ENCODE data around the gene PITX1.

Gene PITX1

DNA sequence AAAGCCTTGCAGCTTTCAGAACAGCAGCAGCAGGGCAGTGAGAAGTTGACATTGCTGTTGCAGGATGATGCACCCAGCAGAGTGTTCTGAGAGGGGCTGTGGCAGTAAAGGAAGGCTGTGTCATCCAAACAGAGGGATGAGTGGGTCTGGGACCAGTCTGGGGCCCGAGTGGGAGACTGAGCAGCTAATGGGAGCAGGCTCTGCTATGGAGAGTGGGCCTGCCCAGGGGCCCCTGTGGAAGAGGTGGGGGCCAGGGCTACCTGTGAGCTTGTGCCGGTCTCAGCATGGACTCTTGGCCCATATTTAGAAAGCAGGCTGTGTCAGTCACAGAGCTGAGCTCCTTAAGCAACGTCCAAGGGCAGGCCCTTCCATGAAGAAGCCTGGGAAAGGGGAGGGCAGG is 26.0 kb upstream of the PITX1 start:
- H2BK5ac ChIP-seq (ENCODE audit: low read length): no peak overlapping the region
- no peaks in the 10 kb centered on the region for H3K79me1 ChIP-seq (ENCODE audit: low read length)
- H3K23ac ChIP-seq (ENCODE audit: low read length): no peak overlapping the region
- no peak overlapping the region for H4K8ac ChIP-seq (ENCODE audit: low read depth, low read length)
- H2BK120ac ChIP-seq (ENCODE audit: low read depth, low read length): no peak overlapping the region
- no peak overlapping the region for H3K4me2 ChIP-seq (ENCODE audit: low read length)
- H3K4me1 ChIP-seq (ENCODE audit: control insufficient read depth, low read depth, low read length): no peaks in the 10 kb centered on the region
- no peaks in the 10 kb centered on the region for H3K27me3 ChIP-seq (ENCODE audit: insufficient read depth, low read length, poor library complexity)
- no peak overlapping the region for H3K4me3 ChIP-seq (ENCODE audit: low read length)
- no peak overlapping the region for H3K4ac ChIP-seq (ENCODE audit: low read depth, low read length)
- no peak overlapping the region for H4K5ac ChIP-seq (ENCODE audit: low read length)
- H3K27ac ChIP-seq (ENCODE audit: low read depth, low read length): no peak overlapping the region
- DNase-seq: no peak
- WGBS (ENCODE audit: extremely low coverage, insufficient coverage, low lambda C conversion rate): no CpG with 5 or more reads among the region's 3 CpGs
- H3K79me2 ChIP-seq (ENCODE audit: control insufficient read depth, insufficient read depth, low read length): no peaks in the 10 kb centered on the region
- no peak overlapping the region for H2AK5ac ChIP-seq (ENCODE audit: low read length)
- no peak overlapping the region for H3K18ac ChIP-seq (ENCODE audit: low read length)
- H2BK15ac ChIP-seq (replicated peaks; ENCODE audit: low read depth): no peak overlapping the region
- no peak overlapping the region for H3K56ac ChIP-seq (ENCODE audit: low read length)
- no peaks in the 10 kb centered on the region for H3K36me3 ChIP-seq (ENCODE audit: control insufficient read depth, insufficient read depth, low read length)
- no peak overlapping the region for H3K9ac ChIP-seq (ENCODE audit: low read length)

DNA sequence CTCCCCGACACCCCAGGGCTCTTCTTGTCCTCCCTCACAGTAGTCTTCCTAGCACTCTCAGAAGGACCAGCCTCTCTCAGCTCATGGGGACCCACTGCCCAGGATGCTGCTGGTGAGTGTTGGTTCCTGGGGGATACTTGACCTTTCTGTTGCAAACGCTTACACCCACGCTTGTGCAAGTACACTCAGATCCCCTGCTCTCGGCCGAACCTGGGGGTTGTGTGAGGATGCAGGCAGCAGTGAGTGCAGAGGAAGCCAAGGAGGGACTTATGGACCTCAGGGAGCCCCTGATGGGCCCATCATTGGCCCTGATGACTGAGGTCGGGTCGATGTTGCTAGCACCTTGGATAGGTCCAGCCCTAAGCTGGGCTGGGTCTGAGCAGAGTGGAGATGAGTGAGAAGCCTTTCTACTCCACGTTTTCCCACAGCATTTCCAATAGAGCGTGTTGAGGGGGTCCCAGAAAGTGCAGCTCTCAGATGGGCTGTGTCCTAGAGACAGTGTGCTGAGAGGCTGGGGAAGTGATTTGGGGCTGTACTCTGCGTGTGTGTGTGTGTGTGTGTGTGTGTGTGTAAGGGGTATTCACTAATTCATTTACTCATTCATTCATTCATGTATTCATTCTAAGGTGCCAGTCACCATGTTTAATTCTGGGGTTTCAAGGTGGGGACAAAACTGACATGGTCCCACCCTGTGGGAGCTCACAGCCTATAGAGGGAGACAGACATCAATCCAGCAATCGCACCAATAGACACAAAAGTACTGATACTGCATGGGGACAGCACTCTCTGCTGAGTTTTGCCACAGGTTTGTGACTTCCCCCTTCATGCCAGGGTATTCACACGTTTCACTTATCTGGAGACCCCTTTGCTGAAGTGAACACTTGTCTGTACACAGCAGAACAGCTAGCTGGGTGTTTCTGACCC is 25.2 kb upstream of the PITX1 start:
- Histone ChIP-seq H2BK120ac (ENCODE audit: low read depth, low read length) (no peak overlapping the region), H3K79me1 (ENCODE audit: low read length) (no peaks in the 10 kb centered on the region), H2BK5ac (ENCODE audit: low read length) (no peak overlapping the region), H3K9ac (ENCODE audit: low read length) (no peak overlapping the region), H2AK5ac (ENCODE audit: low read length) (no peak overlapping the region), H3K4me3 (ENCODE audit: low read length) (no peak overlapping the region), H3K4me2 (ENCODE audit: low read length) (no peak overlapping the region), H3K79me2 (ENCODE audit: control insufficient read depth, insufficient read depth, low read length) (no peaks in the 10 kb centered on the region), H3K36me3 (ENCODE audit: control insufficient read depth, insufficient read depth, low read length) (no peaks in the 10 kb centered on the region), H4K8ac (ENCODE audit: low read depth, low read length) (no peak overlapping the region), H3K4ac (ENCODE audit: low read depth, low read length) (no peak overlapping the region), H3K27ac (ENCODE audit: low read depth, low read length) (no peak overlapping the region), H2BK15ac (replicated peaks; ENCODE audit: low read depth) (no peak overlapping the region), H4K5ac (ENCODE audit: low read length) (no peak overlapping the region), H3K56ac (ENCODE audit: low read length) (no peak overlapping the region), H3K18ac (ENCODE audit: low read length) (no peak overlapping the region), H3K27me3 (ENCODE audit: insufficient read depth, low read length, poor library complexity) (no peaks in the 10 kb centered on the region), H3K23ac (ENCODE audit: low read length) (no peak overlapping the region), H3K4me1 (ENCODE audit: control insufficient read depth, low read depth, low read length) (no peaks in the 10 kb centered on the region)
- WGBS (ENCODE audit: extremely low coverage, insufficient coverage, low lambda C conversion rate): no CpG with 5 or more reads among the region's 12 CpGs
- DNase-seq: no peak

DNA sequence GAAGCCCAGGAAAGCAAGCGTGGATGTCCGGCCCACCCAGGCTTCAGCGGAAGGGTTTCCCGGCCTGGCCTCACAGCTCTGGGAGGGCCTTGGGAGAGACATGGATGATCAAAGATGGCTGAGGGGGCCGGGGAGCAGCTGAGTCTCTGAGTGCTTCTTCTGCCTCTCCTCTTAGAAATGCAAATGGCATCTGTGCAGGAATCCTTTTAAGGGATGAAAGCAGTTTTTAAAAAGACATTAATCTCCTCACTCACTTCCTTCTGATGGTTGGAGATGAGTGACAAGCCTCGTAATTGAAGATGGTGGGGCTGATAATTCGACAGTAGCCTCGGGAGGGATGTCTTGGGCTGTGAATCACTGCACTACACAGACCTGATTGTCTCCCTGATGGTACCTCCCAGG is 24.3 kb upstream of the PITX1 start:
- H3K27me3 ChIP-seq (ENCODE audit: insufficient read depth, low read length, poor library complexity): no peaks in the 10 kb centered on the region
- WGBS (ENCODE audit: extremely low coverage, insufficient coverage, low lambda C conversion rate): no CpG with 5 or more reads among the region's 8 CpGs
- H3K27ac ChIP-seq (ENCODE audit: low read depth, low read length): no peak overlapping the region

DNA sequence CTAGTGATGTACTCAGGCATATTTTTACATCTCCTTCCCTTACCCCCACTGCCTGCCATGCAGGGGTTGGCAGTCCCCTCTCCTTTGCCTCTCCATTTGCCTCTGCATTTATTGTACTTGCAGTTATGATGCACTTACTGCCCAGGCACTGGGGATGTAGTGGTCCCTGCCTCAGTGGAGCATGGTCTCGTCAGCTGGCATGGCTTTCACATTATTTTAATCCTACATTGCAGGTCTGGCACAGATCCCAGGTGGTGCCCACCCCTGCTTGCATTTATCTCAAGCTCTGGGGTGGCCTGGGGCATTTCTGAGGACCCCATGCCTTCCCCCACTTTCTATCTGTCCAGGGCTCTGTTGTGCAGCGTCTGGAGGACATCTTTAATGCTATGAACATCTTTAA is 23.2 kb upstream of the PITX1 start:
- Histone ChIP-seq H3K18ac (ENCODE audit: low read length) (no peak overlapping the region), H3K79me1 (ENCODE audit: low read length) (no peaks in the 10 kb centered on the region), H2AK5ac (ENCODE audit: low read length) (no peak overlapping the region), H3K4ac (ENCODE audit: low read depth, low read length) (no peak overlapping the region), H2BK15ac (replicated peaks; ENCODE audit: low read depth) (no peak overlapping the region), H3K23ac (ENCODE audit: low read length) (no peak overlapping the region), H3K4me1 (ENCODE audit: control insufficient read depth, low read depth, low read length) (no peaks in the 10 kb centered on the region), H2BK120ac (ENCODE audit: low read depth, low read length) (no peak overlapping the region), H3K27ac (ENCODE audit: low read depth, low read length) (no peak overlapping the region), H3K36me3 (ENCODE audit: control insufficient read depth, insufficient read depth, low read length) (no peaks in the 10 kb centered on the region), H3K9ac (ENCODE audit: low read length) (no peak overlapping the region), H3K4me3 (ENCODE audit: low read length) (no peak overlapping the region), H4K5ac (ENCODE audit: low read length) (no peak overlapping the region), H3K79me2 (ENCODE audit: control insufficient read depth, insufficient read depth, low read length) (no peaks in the 10 kb centered on the region), H3K4me2 (ENCODE audit: low read length) (no peak overlapping the region), H4K8ac (ENCODE audit: low read depth, low read length) (no peak overlapping the region), H3K27me3 (ENCODE audit: insufficient read depth, low read length, poor library complexity) (no peaks in the 10 kb centered on the region), H2BK5ac (ENCODE audit: low read length) (no peak overlapping the region), H3K56ac (ENCODE audit: low read length) (no peak overlapping the region)
- no peak for DNase-seq
- no CpG with 5 or more reads among the region's 2 CpGs for WGBS (ENCODE audit: extremely low coverage, insufficient coverage, low lambda C conversion rate)

More for the DNA sequence above, 24.3 kb upstream of the PITX1 start:
- H2BK120ac ChIP-seq (ENCODE audit: low read depth, low read length): no peak overlapping the region
- no peak overlapping the region for H3K23ac ChIP-seq (ENCODE audit: low read length)
- no peak overlapping the region for H3K4ac ChIP-seq (ENCODE audit: low read depth, low read length)
- no peak overlapping the region for H2BK15ac ChIP-seq (replicated peaks; ENCODE audit: low read depth)
- no peak overlapping the region for H3K9ac ChIP-seq (ENCODE audit: low read length)
- no peak overlapping the region for H2AK5ac ChIP-seq (ENCODE audit: low read length)
- no peak overlapping the region for H3K18ac ChIP-seq (ENCODE audit: low read length)
- DNase-seq: no peak
- H3K79me2 ChIP-seq (ENCODE audit: control insufficient read depth, insufficient read depth, low read length): no peaks in the 10 kb centered on the region
- no peaks in the 10 kb centered on the region for H3K79me1 ChIP-seq (ENCODE audit: low read length)
- no peak overlapping the region for H2BK5ac ChIP-seq (ENCODE audit: low read length)
- H4K5ac ChIP-seq (ENCODE audit: low read length): no peak overlapping the region
- no peak overlapping the region for H3K56ac ChIP-seq (ENCODE audit: low read length)
- H3K36me3 ChIP-seq (ENCODE audit: control insufficient read depth, insufficient read depth, low read length): no peaks in the 10 kb centered on the region
- H3K4me2 ChIP-seq (ENCODE audit: low read length): no peak overlapping the region
- no peaks in the 10 kb centered on the region for H3K4me1 ChIP-seq (ENCODE audit: control insufficient read depth, low read depth, low read length)
- no peak overlapping the region for H3K4me3 ChIP-seq (ENCODE audit: low read length)
- H4K8ac ChIP-seq (ENCODE audit: low read depth, low read length): no peak overlapping the region

DNA sequence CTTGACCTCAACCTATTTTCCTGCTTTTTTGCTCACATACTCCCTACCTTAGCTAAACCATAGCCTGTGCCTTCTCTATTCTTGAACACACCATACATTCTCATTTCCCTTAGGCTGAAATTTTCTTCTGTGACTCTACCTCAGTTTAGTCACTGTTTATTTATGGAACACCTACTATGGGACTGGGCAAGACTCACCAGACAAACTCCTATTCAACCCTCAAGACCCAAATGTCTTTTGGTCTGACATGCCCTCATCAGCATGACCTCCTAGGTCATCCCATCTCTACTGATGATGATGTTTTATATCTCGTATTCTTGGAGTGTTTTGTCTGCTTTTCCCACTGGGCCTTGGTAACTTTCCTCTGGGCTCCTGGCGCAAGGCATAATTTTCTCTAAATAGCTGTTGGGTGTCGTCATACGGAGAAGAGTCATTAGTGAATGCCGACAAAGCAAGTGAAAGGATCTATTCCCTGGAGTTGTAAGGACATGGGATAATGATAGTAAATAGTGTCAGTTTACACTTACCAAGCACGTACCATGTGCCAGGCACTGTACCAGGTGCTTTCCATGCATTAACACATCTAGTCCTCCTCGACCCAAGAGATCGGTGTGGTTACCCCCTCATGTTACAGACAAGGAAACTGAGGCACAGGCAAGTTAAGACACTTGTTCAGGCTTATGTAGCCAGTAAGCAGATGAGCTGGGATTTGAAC is 22.4 kb upstream of the PITX1 start:
- Histone ChIP-seq H3K79me2 (ENCODE audit: control insufficient read depth, insufficient read depth, low read length) (no peaks in the 10 kb centered on the region), H3K9ac (ENCODE audit: low read length) (no peak overlapping the region), H3K23ac (ENCODE audit: low read length) (no peak overlapping the region), H3K4me2 (ENCODE audit: low read length) (no peak overlapping the region), H3K4me1 (ENCODE audit: control insufficient read depth, low read depth, low read length) (no peaks in the 10 kb centered on the region), H3K4ac (ENCODE audit: low read depth, low read length) (no peak overlapping the region), H4K8ac (ENCODE audit: low read depth, low read length) (no peak overlapping the region), H3K79me1 (ENCODE audit: low read length) (no peaks in the 10 kb centered on the region), H3K4me3 (ENCODE audit: low read length) (no peak overlapping the region), H3K18ac (ENCODE audit: low read length) (no peak overlapping the region), H2AK5ac (ENCODE audit: low read length) (no peak overlapping the region), H2BK5ac (ENCODE audit: low read length) (no peak overlapping the region), H4K5ac (ENCODE audit: low read length) (no peak overlapping the region), H2BK15ac (replicated peaks; ENCODE audit: low read depth) (no peak overlapping the region), H3K36me3 (ENCODE audit: control insufficient read depth, insufficient read depth, low read length) (no peaks in the 10 kb centered on the region), H3K27ac (ENCODE audit: low read depth, low read length) (no peak overlapping the region), H3K56ac (ENCODE audit: low read length) (no peak overlapping the region), H3K27me3 (ENCODE audit: insufficient read depth, low read length, poor library complexity) (no peaks in the 10 kb centered on the region), H2BK120ac (ENCODE audit: low read depth, low read length) (no peak overlapping the region)
- no peak for DNase-seq
- WGBS (ENCODE audit: extremely low coverage, insufficient coverage, low lambda C conversion rate): no CpG with 5 or more reads among the region's 8 CpGs
